ENCODE results near the gene SLC29A4.

DNA sequence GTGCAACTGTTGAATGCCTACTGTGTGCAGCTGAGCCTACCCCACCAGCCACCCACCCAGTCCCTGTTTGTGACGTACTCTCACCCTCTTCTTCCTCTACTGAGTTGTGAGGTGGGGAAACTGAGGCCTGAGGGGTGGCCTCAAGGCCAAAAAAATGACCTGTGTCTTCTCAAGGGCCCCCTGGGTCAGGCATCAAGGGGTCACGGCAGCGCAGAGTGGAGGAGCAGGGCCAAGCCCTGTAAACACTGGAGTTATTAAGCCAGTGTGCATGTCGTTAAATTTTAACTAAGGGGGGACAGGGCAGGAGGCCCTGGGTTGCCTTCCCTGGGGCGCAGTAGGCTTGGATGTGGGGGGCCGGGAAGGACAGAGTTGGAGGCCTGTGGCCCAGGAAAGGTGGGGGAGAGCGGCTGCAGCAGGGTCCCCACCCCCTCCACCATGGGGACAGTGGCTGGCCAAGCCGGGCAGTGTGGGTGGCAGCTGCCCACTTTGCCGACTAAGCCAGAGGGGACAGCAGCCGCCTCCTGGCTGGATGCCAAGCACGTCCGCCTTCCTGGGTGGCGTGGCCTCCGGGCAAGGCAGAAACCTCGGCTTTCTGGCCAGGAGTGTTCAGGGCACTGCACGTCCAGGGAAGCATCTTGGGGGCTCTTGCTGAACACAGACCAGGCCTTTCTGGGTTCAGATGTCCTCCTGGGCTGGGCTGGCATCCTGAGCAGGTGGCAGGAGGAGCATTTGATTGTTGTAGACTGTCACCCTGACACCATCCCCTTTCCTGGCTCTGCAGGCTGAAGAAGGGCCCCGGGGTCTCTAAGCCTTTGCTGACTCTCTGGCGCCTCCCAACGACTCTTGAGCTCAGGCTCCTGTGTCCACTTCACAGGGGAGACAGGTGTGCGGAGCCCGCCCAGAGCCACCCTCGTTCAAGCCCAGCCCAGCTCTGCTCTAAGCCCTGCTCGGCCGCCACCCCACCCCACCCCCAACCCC is 1.9 kb downstream of the SLC29A4 start:
- TF ChIP-seq POLR2A (IDR thresholded peaks at IDR 0.05; ENCODE audit: low read depth, low read length) = no peak
- no peak for TF ChIP-seq POLR2AphosphoS5 (IDR thresholded peaks at IDR 0.05; ENCODE audit: low read depth, low read length)
